Astrocyte of the cerebellum (primary cell): ENCODE data around the gene TMEM101.
"Not testable (repeated sequence)": the region's sequence is repeated elsewhere in the genome, so short reads cannot be mapped to it uniquely, and the experiment has no call there.

Source experiments
- DNase-seq: peaks from one replicate; pipeline ENCODE4 v3.0.0-alpha.2; 2011; ENCODE audit warnings: low read depth
- H3K4me3 ChIP-seq: 2 replicates; pipeline ENCODE4 v1.5.1; 2011; ENCODE audit warnings: mild to moderate bottlenecking, low read depth, low read length, moderate library complexity
- in situ Hi-C: cut with HindIII; loops from 2 replicates; pipeline ENCODE4 v1.10.0; 2017; ENCODE audit warnings: low sequenced_read_pairs
- TF ChIP-seq, protein P1 (sequence below): IDR thresholded peaks from 2 replicates; pipeline ENCODE4 v1.5.1; 2012; ENCODE audit warnings: low read length, low read depth, moderate library complexity, mild to moderate bottlenecking; ENCODE audit errors: missing control alignments

The TMEM101 gene

GRCh38 chr17:44001461-44001920, 13.3 kb downstream of the TMEM101 start:
- in situ Hi-C loops, result no loop called here

DNA sequence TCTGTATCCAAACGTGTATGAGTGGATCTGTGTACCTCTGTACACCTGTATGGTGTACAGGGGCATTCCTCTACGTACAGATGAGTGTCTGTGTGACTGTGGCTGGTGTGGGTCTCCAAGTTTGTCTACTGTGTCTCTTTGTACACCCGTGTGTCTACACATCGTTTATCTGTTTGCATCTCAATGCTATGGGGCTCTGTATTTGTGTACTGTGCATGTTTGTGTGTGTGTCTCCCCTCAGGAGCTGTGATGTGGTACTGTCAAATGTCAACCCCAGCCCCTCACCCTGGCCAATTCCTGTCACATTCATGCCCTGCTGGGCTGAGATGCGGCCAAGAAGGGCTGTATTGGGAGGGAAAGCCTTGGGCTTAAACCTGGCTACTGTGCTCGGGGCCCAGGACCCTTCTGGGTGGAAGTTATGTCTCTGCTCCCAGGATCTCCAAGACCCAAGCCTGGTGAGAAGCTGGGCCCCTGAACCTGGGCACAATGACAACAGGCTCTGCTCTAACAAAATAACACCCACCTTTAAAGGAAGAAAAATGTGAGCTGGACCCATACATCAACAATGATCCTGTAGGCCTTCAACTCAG, 13.8 kb downstream of the TMEM101 start:
- no peak for DNase-seq
- in situ Hi-C loops, result no loop called here
- H3K4me3 ChIP-seq, result no peak overlapping the region
- TF ChIP-seq, protein P1, sequence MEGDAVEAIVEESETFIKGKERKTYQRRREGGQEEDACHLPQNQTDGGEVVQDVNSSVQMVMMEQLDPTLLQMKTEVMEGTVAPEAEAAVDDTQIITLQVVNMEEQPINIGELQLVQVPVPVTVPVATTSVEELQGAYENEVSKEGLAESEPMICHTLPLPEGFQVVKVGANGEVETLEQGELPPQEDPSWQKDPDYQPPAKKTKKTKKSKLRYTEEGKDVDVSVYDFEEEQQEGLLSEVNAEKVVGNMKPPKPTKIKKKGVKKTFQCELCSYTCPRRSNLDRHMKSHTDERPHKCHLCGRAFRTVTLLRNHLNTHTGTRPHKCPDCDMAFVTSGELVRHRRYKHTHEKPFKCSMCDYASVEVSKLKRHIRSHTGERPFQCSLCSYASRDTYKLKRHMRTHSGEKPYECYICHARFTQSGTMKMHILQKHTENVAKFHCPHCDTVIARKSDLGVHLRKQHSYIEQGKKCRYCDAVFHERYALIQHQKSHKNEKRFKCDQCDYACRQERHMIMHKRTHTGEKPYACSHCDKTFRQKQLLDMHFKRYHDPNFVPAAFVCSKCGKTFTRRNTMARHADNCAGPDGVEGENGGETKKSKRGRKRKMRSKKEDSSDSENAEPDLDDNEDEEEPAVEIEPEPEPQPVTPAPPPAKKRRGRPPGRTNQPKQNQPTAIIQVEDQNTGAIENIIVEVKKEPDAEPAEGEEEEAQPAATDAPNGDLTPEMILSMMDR, result no peak

More at GRCh38 chr17:44001461-44001920, 13.3 kb downstream of the TMEM101 start:
- no peak overlapping the region for H3K4me3 ChIP-seq
- no peak for DNase-seq
- TF ChIP-seq, protein P1, result no peak

DNA sequence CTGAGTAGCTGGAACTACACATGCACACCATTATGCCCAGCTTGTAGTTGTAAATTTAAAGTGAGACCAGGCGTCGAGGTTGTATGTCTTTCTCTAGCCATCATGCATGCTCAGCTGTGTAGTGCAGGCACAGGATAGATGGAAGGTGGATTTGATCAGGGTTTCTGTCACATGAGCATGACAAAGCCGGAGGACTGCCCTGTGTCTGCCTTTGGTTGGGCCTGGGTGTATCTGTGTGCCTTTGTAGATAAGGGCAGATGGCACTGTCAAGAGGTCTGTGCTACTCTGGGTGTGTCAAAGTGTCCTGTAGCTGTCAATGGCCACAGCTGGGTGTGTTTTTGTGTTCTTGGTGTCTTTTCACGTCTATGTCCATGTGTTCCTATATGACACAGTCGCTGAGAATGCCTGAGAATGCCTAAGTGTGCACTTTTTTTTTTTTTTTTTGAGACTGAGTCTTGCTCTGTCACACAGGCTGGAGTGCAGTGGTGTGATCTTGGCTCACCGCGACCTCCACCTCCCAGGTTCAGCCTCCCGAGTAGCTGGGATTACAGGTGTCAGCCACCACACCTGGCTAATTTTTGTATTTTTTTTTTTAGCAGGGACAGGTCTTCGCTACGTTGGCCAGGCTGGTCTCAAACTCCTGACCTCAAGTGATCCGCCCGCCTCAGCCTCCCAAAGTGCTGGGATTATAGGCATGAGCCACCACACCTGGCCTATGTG, 14.5 kb downstream of the TMEM101 start:
- TF ChIP-seq, protein P1, result no peak
- in situ Hi-C loops, result no loop called here
- no peak for DNase-seq
- H3K4me3 ChIP-seq, result no peak overlapping the region

DNA sequence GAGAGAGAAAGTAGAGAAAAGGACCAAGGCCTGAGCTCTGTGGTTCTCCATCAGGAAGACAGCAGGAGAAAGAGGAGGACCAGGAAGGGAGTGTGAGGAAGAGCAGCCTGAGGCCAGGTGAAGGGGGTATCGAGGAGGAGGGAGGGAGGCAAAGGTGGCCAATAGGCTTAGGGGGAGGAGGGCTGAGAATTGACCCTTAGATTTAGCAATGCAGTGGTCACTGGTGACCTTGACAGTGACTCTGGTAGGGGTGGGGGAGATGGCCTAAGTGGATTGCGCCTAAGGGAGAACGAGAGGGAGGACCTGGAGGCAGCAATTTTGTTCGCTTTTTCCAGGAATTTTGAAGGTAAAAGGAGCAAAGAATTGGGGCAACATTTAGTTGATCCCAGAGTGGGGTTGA, 15.7 kb downstream of the TMEM101 start:
- H3K4me3 ChIP-seq, result no peak overlapping the region
- no peak for DNase-seq
- TF ChIP-seq, protein P1, result no peak
- in situ Hi-C loops, result no loop called here

- in situ Hi-C loops, result no loop called here
- H3K4me3 ChIP-seq, result no peak overlapping the region
- no peak for DNase-seq
- TF ChIP-seq, protein P1, result no peak
Observed at GRCh38 chr17:43998552-43998951, 16.2 kb downstream of the TMEM101 start.

DNA sequence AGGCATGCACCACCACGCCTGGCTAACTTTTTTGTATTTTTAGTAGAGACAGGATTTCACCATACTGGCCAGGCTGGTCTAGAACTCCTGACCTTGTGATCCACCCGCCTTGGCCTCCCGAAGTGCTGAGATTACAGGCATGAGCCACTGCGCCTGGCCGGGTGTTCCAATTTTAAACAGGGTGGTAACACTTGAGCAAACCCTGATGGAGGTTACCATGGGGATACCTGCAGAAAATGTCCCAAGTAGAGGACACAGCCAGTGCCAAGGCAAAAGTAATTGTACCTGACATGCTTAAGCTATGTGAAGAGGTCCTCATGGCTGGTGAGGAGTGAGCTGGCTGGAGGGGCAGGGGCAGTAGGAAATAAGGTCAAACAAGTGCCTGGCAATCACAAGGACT, 17.6 kb downstream of the TMEM101 start:
- H3K4me3 ChIP-seq, in situ Hi-C loops, DNase-seq: not testable (repeated sequence)

DNA sequence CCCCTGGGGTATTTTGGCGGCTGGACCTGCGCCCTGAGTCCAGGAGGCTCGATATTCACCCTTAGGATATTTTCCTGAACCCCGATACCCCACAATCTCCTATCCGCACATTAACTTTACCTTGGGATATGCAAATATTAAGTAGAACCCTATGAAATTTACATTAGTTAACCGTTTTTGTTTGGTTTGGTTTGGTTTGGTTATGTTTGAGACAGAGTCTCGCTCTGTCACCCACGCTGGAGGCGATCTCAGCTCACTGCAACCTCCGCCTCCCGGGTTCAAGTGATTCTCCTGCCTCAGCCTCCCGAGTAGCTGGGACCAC, 19.7 kb downstream of the TMEM101 start:
- DNase-seq, result no peak
- in situ Hi-C loops, result no loop called here
- TF ChIP-seq, protein P1, result no peak
- H3K4me3 ChIP-seq, result peak overlapping the region; percentile 40
